Subcutaneous abdominal adipose tissue (tissue), 5 donors: Measurements from ENCODE around the gene NPLOC4.
A peak's percentile ranks its signal among the peaks of the same experiment; 100 is the strongest.

Experiments
- H3K27ac ChIP-seq: one replicate; pipeline ENCODE4 v1.7.0; 2013; ENCODE audit warnings: low read depth, mild to moderate bottlenecking, inconsistent platforms, low read length, moderate library complexity
- H3K27me3 ChIP-seq, 5 donors: one replicate each; pipeline ENCODE4 v1.7.0; 2013; ENCODE audit warnings: low read length in 5 of 5, inconsistent platforms in 1 of 5; ENCODE audit not compliant: control insufficient read depth in 5 of 5, insufficient read depth in 4 of 5
- H3K36me3 ChIP-seq, 5 donors: one replicate each; pipeline ENCODE4 v1.7.0; 2013; ENCODE audit warnings: low read length in 5 of 5; ENCODE audit not compliant: control insufficient read depth in 5 of 5, insufficient read depth in 5 of 5
- H3K4me1 ChIP-seq, 5 donors: one replicate each; pipeline ENCODE4 v1.7.0; 2013; ENCODE audit warnings: low read length in 5 of 5, mild to moderate bottlenecking in 3 of 5, moderate library complexity in 1 of 5; ENCODE audit not compliant: control insufficient read depth in 5 of 5, insufficient read depth in 5 of 5
- H3K4me3 ChIP-seq, 5 donors: one replicate each; pipeline ENCODE4 v1.7.0; 2013; ENCODE audit warnings: low read length in 5 of 5, low read depth in 1 of 5
- H3K9ac ChIP-seq, 5 donors: one replicate each; pipeline ENCODE4 v1.7.0; 2013; ENCODE audit warnings: low read length in 5 of 5, mild to moderate bottlenecking in 4 of 5, moderate library complexity in 3 of 5
- H3K9me3 ChIP-seq, 5 donors: one replicate each; pipeline ENCODE4 v1.7.0; 2013; ENCODE audit warnings: low read length in 5 of 5; ENCODE audit not compliant: control insufficient read depth in 5 of 5
- donor health status: healthy.
- donor health status: healthy.
- donor health status: healthy.
- donor health status: healthy.
- donor health status: healthy.

Gene NPLOC4

DNA sequence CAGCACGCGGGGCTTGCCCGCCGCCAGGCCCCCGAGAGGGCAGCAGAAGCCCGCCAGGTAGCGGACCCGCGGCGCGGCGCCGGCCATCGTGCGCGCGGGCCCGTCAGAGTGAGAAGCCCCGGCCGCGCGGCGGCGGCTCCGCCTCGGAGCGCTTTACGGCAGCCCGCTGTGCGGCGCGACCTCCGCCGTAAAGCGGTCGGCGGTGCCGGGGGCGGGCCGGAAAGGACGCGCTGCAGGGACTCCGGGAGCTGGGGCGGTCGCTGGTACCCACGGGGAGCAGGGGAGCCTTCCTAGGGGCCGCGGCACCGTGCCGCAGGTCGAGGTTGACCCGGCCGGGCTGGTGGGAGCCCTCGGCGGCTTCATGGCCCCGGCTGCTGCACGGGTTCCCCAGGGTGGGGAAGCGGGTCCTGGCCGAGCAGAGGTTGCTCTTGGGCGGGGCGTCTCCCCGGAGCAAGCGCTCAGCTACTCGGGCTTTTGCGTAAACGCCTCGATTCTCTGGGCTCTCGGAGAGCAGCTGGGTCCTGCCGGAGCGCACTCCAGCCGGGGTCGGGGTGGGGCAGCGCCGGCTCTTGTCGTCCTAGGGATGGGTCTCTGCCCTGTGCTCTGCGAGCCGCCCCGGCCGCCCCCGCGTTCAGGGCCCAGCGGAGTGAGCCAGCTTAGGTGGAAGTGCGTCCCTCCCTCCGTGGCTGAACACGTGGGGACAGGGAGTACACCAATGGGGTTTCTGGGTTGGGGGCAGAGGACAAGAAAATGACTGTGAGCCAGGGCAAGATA, 84.5 kb downstream of the NPLOC4 start, which contains the start of gene FAAP100:
Gene FAAP100, minus strand, starts transcription at position 110 of the 774 bp plus-strand sequence. Its CDS starts 23 bp downstream, at position 87.
- H3K4me3 ChIP-seq, result peak within 1 kb of the TSS; percentile 76 to 94 (median 86)
- no peaks in the 10 kb centered on the region for H3K9me3 ChIP-seq
- H3K36me3 ChIP-seq, result peaks cover 0 to 44% (median 35%) of the 10 kb centered on the region in 5 donors
- H3K9ac ChIP-seq, result peak within 1 kb of the TSS; percentile 19 to 87 (median 78)
- H3K4me1 ChIP-seq, result peaks cover 5 to 40% (median 30%) of the 10 kb centered on the region in 5 donors
- no peaks in the 10 kb centered on the region for H3K27me3 ChIP-seq
- peak within 1 kb of the TSS; percentile 85 for H3K27ac ChIP-seq

DNA sequence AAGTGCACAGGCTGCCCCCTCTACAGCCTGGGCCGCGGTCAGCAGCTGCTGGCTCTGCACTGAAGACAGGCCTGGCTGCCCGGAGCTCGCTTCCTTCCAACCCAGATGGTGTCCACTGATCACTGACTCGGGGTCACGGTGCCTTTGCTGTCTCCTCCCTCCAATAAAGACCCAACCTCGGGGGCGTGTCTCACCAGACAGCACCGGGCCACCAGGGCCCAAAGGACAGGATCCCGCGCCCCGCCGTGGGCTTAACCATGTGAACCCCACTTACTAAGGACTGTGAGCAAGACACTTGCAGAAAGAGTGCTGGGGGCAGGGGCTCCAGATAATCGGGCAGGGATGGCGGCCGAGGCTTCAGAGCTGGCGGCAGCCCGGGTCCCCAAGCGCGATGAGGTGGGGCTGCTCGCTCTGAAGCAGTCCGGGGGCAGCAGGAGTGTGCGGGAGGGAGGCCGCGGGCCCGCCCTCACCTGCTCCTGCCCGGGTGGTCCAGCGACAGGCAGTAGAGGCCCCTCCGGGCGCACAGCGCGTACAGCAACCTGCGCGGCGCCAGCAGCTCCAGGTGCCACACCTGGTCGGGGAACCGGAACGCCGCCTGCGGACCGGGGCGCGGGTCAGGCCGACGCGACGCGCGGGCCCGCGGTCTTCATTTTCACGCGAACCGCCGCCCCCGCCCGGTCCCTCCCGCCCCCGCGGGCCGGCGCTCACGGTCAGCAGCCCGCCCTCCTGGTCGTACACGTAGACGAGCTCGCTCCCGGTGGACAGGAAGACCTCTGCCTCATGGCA, 85.3 kb downstream of the NPLOC4 start:
- H3K9me3 ChIP-seq, result no peaks in the 10 kb centered on the region
- H3K27me3 ChIP-seq, result no peaks in the 10 kb centered on the region
- H3K9ac ChIP-seq, result peak overlapping the region in 4 of 5 donors; percentile 74 to 87 (median 82)
- peak overlapping the region in 4 of 5 donors; percentile 76 to 94 (median 86) for H3K4me3 ChIP-seq
- peaks cover 0 to 44% (median 35%) of the 10 kb centered on the region in 5 donors for H3K36me3 ChIP-seq
- H3K27ac ChIP-seq, result peak overlapping the region; percentile 85
- H3K4me1 ChIP-seq, result peaks cover 5 to 40% (median 30%) of the 10 kb centered on the region in 5 donors

DNA sequence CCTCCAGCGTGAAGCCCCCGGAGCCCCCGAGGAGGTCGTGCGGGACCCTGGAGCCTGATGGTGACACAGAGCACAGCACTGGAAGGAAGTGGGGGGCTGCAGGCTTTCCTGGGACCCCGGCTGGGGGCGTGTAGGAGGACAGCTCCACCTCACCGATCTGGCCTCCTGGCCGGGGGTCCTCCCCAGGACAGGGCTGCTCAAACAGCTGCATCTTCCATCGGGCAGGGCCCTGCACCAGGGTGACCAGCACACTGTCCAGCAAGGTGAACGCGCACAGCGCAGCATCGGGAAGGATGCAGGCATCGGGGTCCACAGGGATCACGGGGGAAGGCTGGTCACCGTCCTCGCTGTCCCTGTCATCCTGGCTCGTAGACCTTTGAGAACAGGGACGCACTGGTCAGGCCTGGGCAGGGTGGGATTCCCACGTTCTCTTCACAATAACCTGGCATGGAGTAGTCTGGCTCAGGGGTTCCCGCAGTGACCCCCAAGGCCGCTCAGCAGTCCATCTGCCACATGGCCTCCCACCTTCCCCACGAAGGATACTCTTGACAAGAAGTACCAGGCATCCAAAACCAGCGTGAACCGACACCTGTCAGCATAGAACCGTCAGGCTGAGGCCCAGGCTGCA, 86.0 kb downstream of the NPLOC4 start:
- no peak overlapping the region for H3K27ac ChIP-seq
- H3K9me3 ChIP-seq, result no peaks in the 10 kb centered on the region
- peak overlapping the region in 3 of 5 donors; percentile 78 to 87 (median 87) for H3K9ac ChIP-seq
- H3K36me3 ChIP-seq, result peaks cover 0 to 44% (median 36%) of the 10 kb centered on the region in 5 donors
- H3K27me3 ChIP-seq, result no peaks in the 10 kb centered on the region
- H3K4me1 ChIP-seq, result peaks cover 5 to 40% (median 30%) of the 10 kb centered on the region in 5 donors
- H3K4me3 ChIP-seq, result peak overlapping the region in 4 of 5 donors; percentile 76 to 94 (median 86)

DNA sequence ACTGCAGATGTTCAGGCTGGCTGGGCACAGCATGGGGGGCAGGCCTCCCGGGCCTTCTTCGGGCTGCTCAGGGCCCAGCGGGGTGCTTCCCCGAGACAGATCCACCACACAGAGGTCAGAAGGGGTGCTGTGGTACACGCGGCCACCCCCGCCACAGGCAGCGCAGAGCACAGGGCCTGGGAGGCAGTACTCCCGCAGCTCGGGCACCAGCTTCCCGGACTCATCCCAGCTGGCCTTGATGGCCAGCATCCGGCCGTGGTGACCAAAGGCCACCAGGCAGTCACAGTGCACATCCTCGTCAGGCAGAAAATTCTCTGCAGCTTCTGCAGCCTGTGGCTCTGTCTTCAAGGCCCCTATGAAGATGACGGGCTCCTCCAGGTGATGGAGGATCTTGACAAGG, 86.6 kb downstream of the NPLOC4 start:
- H3K9me3 ChIP-seq, result no peaks in the 10 kb centered on the region
- H3K4me3 ChIP-seq, result no peak overlapping the region
- H3K27me3 ChIP-seq, result no peaks in the 10 kb centered on the region
- peaks cover 5 to 40% (median 30%) of the 10 kb centered on the region in 5 donors for H3K4me1 ChIP-seq
- peaks cover 0 to 50% (median 43%) of the 10 kb centered on the region in 5 donors for H3K36me3 ChIP-seq
- no peak overlapping the region for H3K27ac ChIP-seq
- no peak overlapping the region for H3K9ac ChIP-seq

DNA sequence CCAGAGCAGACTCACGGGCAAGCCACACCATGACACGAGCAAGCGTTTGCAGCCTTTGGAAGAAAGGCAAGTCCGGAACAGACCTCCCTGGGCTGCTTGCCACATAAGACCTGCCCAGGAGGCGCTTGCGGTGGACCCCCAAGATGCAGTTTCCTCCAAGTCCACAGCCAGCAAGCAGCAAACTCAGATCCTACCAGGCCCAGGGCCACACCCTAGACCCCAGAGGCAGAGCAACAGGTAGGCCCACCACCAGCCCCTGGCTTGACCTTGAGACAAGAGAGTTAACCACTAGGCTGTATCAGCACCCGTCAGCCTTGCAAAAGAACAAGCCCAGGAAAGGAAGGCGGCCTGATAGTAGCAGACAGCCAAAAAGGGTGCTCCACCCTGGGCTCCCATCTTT, 87.1 kb downstream of the NPLOC4 start:
- no peaks in the 10 kb centered on the region for H3K27me3 ChIP-seq
- H3K4me3 ChIP-seq, result no peak overlapping the region
- no peak overlapping the region for H3K9ac ChIP-seq
- H3K36me3 ChIP-seq, result peaks cover 0 to 55% (median 47%) of the 10 kb centered on the region in 5 donors
- no peak overlapping the region for H3K27ac ChIP-seq
- no peaks in the 10 kb centered on the region for H3K9me3 ChIP-seq
- peaks cover 5 to 40% (median 30%) of the 10 kb centered on the region in 5 donors for H3K4me1 ChIP-seq

DNA sequence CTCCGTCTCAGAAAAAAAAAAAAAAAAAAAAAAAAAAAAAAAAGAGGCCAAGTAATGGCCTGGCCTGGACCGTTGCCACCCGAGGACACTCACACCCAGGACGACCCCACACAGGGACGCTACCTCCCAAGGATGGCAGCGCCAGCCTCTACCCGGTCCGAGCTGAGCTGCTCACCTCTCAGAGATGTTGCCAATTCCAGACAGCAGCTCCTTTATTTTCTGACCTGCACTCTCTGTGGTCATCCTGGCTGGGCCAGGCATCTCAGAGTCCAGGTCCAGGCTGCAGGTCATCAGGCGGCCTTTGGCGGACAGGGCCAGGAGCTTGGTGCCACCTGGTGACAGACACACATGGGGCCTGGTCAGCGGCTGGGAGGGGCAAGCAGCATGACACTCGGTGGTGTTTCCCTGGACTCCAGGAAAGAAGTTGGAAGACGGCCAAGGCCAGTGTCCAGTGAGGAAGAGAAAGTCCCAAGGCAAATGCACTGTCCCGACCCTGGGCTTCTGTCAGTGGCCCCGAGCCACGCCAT, 87.8 kb downstream of the NPLOC4 start:
- Histone ChIP-seq H3K9me3 (no peaks in the 10 kb centered on the region), H3K36me3 (peaks cover 0 to 62% (median 53%) of the 10 kb centered on the region in 5 donors), H3K4me1 (peaks cover 5 to 39% (median 28%) of the 10 kb centered on the region in 5 donors), H3K9ac (no peak overlapping the region), H3K4me3 (no peak overlapping the region), H3K27ac (no peak overlapping the region), H3K27me3 (no peaks in the 10 kb centered on the region)

DNA sequence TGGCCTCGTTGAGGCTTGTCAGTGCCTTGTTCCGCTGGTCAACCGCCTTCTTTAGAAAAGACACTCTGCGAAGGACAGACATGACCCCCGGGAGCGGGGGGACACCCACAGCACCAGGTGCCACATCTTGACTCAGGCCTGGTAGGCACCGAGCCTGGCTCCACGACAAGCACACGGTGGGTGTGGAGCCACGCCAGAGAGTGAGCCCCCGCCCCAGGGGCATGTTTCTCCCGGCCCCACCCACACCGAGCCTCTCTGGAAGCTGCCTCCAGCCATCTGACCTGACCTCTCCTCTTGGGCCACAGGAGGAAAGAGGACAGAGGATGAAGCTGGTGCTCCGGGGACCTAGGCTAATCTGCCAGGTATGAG, 89.3 kb downstream of the NPLOC4 start:
- H3K27me3 ChIP-seq, result no peaks in the 10 kb centered on the region
- peaks cover 0 to 77% (median 67%) of the 10 kb centered on the region in 5 donors for H3K36me3 ChIP-seq
- H3K9me3 ChIP-seq, result no peaks in the 10 kb centered on the region
- H3K27ac ChIP-seq, result no peak overlapping the region
- no peak overlapping the region for H3K4me3 ChIP-seq
- H3K9ac ChIP-seq, result no peak overlapping the region
- H3K4me1 ChIP-seq, result peaks cover 0 to 24% (median 13%) of the 10 kb centered on the region in 5 donors

DNA sequence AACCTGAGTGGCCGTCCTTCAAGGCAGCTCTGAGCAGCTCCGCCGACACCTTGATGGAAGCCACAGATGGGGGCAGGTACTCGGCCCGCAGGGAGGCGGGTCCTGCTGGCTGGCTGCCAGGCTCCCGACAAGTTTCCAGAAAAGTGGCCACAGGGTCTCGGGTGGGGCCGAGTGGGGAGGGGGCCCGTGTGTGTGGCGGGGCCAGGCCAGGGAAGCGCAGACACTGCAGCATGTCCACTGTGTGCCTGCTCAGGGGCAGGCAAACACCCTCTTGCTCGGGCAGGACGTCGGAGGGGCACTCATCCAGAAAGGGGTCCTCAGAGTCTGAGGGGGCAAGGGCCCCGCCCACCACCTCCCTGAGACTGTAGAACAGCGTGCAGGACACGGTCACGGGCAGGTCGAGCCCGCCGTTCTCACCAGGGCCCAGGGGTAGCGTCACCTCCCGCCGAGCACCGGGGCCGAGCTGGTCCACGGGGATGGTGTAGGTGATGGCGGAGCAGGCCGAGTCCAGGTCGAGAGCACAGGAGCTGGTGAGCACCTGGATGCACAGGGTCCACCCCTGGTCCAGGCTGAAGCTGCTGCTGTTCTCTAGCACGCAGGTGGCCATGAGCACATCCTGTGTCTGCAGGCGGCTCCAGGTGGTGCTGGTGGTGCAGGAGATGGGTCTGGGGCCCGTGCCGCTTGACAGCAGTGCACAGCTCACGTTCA, 89.9 kb downstream of the NPLOC4 start:
- no peak overlapping the region for H3K27ac ChIP-seq
- no peak overlapping the region for H3K4me3 ChIP-seq
- no peaks in the 10 kb centered on the region for H3K9me3 ChIP-seq
- H3K36me3 ChIP-seq, result peaks cover 0 to 82% (median 72%) of the 10 kb centered on the region in 5 donors
- H3K4me1 ChIP-seq, result peaks cover 0 to 22% (median 12%) of the 10 kb centered on the region in 5 donors
- no peaks in the 10 kb centered on the region for H3K27me3 ChIP-seq
- H3K9ac ChIP-seq, result no peak overlapping the region
